Measurements from ENCODE around the gene HOXD8. TPM values are rescaled to one million over a fixed set of nuclear protein-coding genes. Genes with fewer than 3 reads are reported as not detected.

Gene HOXD8
- total RNA-seq, 1 experiment from 2014 or later, result 1.9 TPM

- DNase-seq (peak; percentile 43), ATAC-seq (peak; percentile 57)
- H3K9ac ChIP-seq (ENCODE audit: low read length), result peak overlapping the region; percentile 28; the same call in 1 of the 2 replicates
- no peaks in the 10 kb centered on the region; the same call in 1 of the 2 replicates for H3K36me3 ChIP-seq (ENCODE audit: low read depth, low read length)
- peaks cover 4% of the 10 kb centered on the region for H3F3A ChIP-seq (ENCODE audit: low read length, unreplicated experiment)
- peak overlapping the region; percentile 81 for H3K4me3 ChIP-seq (ENCODE audit: low read length)
- no peaks in the 10 kb centered on the region for H3K27me3 ChIP-seq (ENCODE audit: low read length)
- no peak overlapping the region for H3K27ac ChIP-seq (ENCODE audit: low read length)
- TF ChIP-seq CTCF (conservative IDR thresholded peaks at IDR 0.05; ENCODE audit: low read depth, low read length) (0 out of 2 replicates have a peak, but pooled peaks have one; percentile 11), EZH2phosphoT487 (IDR thresholded peaks at IDR 0.05; ENCODE audit: borderline replicate concordance, low read length) (no peak)
- intact Hi-C loops (cut with micrococcal nuclease), result no loop called here
- no peaks in the 10 kb centered on the region for H3K79me2 ChIP-seq (ENCODE audit: low read length)
- H3K9me2 ChIP-seq (replicated peaks; ENCODE audit: low read length), result no peaks in the 10 kb centered on the region
- POLR2A ChIA-PET (ENCODE audit: unreplicated experiment), result interaction anchor here (0.6 kb wide), 1 partner anchor 533 kb away, joined by 4 read pairs; no protein-coding TSS in a partner anchor
- BruUV-seq (replicated peaks), result no TSS peak
- no peaks in the 10 kb centered on the region for H4K20me1 ChIP-seq (ENCODE audit: low read length)
- H3K9me3 ChIP-seq (ENCODE audit: low read length), result no peaks in the 10 kb centered on the region
- CTCF ChIA-PET, result interaction anchor here (1.3 to 2.1 kb wide), 4 partner anchors 424 to 524 kb away, joined by 5 to 18 read pairs (median 15); no protein-coding TSS in a partner anchor
- H2AFZ ChIP-seq (ENCODE audit: low read length), result peak overlapping the region; percentile 96
- peaks cover 14% of the 10 kb centered on the region for H3K4me1 ChIP-seq (ENCODE audit: insufficient read depth, low read length)
- peak overlapping the region; percentile 99 for H3K4me2 ChIP-seq (ENCODE audit: low read length)
Measured at GRCh38 chr2:176130147-176130956, 847 bp downstream of the HOXD8 start.

- Histone ChIP-seq H3K27me3 (ENCODE audit: low read length) (no peaks in the 10 kb centered on the region), H3K79me2 (ENCODE audit: low read length) (no peaks in the 10 kb centered on the region), H3K4me1 (ENCODE audit: insufficient read depth, low read length) (peaks cover 20% of the 10 kb centered on the region), H3K27ac (ENCODE audit: low read length) (no peak overlapping the region), H3K36me3 (ENCODE audit: low read depth, low read length) (no peaks in the 10 kb centered on the region; the same call in 1 of the 2 replicates), H3F3A (ENCODE audit: low read length, unreplicated experiment) (peaks cover 4% of the 10 kb centered on the region), H3K9me3 (ENCODE audit: low read length) (no peaks in the 10 kb centered on the region), H3K4me3 (ENCODE audit: low read length) (peak overlapping the region; percentile 81), H4K20me1 (ENCODE audit: low read length) (no peaks in the 10 kb centered on the region), H3K9me2 (replicated peaks; ENCODE audit: low read length) (no peaks in the 10 kb centered on the region), H3K4me2 (ENCODE audit: low read length) (peak overlapping the region; percentile 99), H2AFZ (ENCODE audit: low read length) (peak overlapping the region; percentile 96), H3K9ac (ENCODE audit: low read length) (peak overlapping the region; percentile 28; the same call in 1 of the 2 replicates)
- BruUV-seq (replicated peaks), result TSS peak; percentile 36
- peak; percentile 2; the same call in 1 of the 2 replicates for ATAC-seq
- intact Hi-C loops (cut with micrococcal nuclease), result no loop called here
- no peak for DNase-seq
- TF ChIP-seq CTCF (conservative IDR thresholded peaks at IDR 0.05; ENCODE audit: low read depth, low read length) (no peak), EZH2 (IDR thresholded peaks at IDR 0.05; ENCODE audit: low read length, unreplicated experiment) (no peak), EZH2phosphoT487 (IDR thresholded peaks at IDR 0.05; ENCODE audit: borderline replicate concordance, low read length) (no peak)
- ChIA-PET POLR2A (ENCODE audit: unreplicated experiment) (interaction anchor here (0.6 kb wide), 1 partner anchor 424 kb away, joined by 5 read pairs; no protein-coding TSS in a partner anchor), CTCF (interaction anchor here (0.6 to 2.1 kb wide), 7 partner anchors 11 to 927 kb away, joined by 3 to 18 read pairs (median 7); no protein-coding TSS in a partner anchor)
Measured at GRCh38 chr2:176130957-176131847, 1.7 kb downstream of the HOXD8 start.
